GM18907 (cell line): Measurements from ENCODE around the gene C1orf50.
"Not testable (repeated sequence)": the region's sequence is repeated elsewhere in the genome, so short reads cannot be mapped to it uniquely, and the experiment has no call there.

Experiments
- ATAC-seq: cut with Tn5 transposase; IDR thresholded peaks from one replicate; pipeline ENCODE4 v1.9.1; 2021; ENCODE audit warnings: mild to moderate bottlenecking, moderate library complexity; ENCODE audit not compliant: unreplicated experiment

Gene C1orf50

DNA sequence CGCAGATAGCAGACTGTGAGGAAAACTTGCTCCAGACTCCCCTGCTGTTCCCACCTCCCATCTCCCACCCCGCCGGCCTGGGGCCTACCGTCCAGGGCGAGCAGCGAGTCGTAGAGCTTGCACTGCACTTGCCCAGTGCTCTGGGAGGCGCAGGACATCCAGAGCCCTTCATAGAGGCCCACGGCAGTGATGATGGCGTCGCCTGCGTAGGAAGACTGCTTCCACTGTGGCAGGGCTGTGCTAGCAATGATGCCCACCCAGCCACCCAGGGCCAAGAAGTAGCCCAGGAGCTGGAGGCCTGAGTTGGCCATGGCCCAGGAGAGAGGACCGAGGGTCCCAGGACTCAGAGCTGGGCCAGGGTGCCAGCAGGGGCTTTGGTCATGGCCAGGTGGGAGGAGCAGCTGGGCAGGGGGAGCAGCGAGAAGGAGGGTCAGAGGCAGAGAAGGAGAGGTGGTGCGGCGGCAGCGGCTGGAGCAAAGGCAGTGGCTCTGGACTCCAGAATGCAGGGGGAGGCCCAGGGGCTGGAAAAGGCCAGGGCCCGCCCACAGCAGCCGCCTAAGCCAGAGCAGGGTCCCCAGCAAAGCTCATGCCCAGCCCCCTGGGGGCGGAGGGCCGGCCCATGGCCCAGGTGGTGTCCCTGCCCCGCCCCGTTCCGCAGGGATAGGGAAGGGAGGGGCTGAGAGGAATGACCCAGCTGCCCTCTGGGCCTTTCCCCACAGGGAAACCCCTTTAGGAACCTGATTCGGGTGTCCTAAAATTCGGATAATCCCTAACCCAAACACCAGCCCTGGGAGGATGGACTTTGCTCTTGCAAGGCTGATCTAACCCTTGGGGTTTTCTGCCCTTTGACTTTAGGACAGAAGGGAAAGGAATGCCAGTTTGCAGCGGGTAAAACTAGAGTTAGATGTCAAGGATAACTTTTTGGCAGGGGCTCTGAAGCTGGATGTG, 27.0 kb upstream of the C1orf50 start, which contains the start of gene CLDN19:
CLDN19 (minus strand) TSS at position 484 of the 948 bp plus-strand sequence; CDS start at position 311, 173 bp downstream.
- no peak for ATAC-seq

DNA sequence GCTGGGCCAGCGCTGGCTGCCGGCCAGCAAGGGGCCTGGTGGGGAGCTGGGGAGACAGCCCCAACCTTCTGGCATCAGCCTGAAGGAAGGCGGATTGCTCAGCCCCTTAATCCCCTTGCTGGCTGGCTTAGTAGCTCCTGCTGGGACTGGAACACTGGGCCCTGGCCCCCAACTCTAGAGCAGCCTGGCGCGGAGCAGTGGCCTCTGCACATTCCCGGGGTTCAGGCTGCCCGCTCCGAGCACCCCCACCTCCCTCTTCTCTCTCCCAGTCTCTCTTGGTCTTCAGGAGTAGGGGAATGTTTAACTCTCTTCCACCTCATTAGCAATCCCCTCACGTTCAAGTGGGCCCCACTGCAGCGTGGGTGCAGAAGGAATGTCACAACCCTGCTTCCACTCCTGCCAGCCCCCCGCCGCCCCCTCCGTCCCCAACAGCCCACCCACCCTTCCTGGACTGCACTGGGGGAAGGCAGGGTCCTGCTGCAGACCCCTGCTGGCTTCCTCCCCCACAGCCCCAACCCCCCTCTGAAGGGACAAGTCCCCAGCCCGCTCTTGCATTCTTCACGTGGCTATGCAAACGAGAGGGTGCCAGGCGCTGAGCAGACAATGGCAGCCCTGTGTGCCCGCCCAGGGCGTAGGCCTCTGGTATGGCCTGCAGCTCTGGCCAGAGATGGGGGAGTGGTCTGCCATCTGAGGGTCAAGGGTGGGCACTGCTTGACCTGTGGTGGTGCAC, 26.0 kb upstream of the C1orf50 start:
- no peak for ATAC-seq

DNA sequence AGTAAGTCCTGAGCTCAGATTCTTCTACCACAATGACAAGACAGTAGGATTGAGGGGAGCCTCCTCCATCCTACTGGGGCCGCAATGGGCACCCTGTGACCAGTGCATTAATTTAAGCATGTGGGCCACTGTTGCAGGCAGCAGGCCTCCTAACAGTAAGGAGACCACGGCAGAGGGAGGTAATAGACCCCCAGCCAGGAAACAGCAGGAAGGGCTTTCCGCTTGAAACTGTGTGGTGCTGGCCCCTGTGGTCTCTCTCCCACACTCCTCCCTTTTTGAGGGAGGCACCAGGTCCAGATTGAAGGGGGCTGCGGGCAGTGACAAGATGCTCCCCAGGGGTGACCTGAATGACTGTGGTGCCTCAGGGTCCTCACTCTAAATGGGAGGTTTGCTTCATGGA, 25.3 kb upstream of the C1orf50 start:
- ATAC-seq, result no peak

DNA sequence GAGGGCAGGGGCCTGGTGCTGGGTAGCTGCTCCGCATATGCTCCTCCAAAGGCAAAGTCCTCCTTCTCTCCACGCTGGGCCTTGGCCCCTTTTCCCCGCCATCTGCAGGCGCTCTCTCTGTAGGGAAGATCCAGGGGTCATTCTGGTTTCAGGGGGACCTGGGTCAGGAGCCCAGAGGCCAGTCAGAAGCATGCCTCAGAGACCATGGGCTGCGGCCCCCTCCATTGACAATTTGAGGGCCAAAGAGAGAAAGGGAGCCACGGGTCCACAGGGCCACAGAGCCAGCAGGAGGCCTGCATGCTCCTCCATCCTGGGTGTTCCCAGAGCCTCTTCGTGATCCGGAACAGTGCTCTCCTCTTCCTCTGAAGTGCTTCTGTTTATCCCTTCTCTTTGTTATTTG, 24.9 kb upstream of the C1orf50 start:
- ATAC-seq, result no peak

DNA sequence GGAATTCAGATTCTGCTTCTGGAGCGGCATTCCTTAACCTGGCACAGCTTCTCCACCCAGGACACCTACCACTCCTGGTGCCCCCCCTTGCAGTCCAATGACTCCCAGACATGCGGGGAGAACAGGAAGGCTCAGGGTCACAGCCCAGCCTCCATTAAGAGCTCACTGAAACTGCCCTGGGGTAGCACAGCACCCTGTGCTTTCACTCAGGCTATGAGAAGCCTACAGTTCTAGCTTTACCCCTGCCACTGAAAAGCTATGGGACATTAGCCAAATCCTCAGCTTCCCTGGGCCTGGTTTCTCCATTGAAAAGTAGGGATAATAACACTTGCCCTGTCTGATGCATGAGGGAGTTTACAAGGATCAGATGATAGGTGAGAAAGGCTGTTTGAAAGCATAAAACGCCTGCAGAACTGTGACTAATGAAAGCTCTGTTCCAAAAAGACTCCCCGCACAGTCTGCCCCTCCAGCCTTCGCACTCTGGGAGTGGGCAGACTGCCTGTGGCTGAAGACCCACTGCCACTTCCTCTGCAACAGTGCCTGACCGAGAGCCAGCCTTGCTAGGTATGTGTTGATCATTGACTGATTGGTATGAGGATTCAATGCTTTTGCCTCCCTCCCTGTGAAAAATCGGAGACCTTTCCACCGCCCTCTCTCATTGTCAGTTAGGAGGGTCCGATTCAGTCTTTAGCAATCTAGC, 24.3 kb upstream of the C1orf50 start:
- ATAC-seq, result no peak

DNA sequence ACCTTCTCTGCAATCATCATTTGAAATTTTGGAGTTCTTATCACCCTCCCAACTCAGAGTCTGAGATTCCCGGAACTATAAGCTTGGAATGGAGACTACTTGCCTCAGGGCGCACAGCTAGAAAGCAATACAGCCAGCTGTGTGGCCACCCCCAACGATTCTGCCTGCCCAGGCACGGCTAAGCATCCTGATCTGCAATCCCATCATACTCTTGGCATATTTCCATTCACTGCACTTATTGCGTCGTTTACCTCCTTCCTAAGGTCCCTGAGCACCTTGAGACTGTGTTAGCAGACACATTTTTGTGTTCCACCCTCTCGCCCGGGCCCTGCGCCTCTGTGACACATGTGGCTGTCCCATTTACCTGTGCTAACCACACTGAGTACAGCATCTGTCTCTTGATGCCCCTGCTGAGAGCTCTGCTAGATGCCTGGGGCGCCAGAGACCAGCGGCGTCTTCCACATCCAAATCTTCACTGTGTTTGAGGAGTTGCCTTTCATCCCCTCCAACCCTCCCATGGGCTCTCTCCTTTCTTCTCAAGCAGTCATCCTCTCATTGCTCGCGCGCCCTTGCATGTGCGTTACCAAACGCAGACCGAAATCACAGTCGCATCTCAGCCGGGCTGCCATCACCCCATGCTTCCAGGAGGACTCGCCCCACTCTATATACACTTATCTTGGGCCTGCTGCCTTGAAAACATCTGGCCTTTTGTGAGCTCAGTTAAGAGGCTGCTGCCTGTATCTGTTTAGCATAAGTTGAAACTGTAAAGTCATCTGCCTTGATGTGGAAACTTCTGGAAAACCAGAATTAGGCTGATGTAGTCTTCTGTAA, 23.5 kb upstream of the C1orf50 start:
- no peak for ATAC-seq

DNA sequence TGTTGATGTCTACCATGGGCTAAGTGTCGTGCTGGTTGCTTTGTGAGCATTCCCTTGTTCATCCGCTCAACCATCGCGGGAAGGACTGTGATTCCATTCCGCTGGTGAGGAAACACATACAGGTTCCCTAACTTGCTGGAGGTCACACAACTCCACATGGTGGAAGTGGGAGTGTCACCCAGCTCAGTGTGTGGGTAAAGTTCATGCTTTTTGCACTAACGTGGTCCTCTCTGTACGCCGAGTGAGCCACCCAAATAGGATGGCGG, 23.0 kb upstream of the C1orf50 start:
- ATAC-seq, result no peak

DNA sequence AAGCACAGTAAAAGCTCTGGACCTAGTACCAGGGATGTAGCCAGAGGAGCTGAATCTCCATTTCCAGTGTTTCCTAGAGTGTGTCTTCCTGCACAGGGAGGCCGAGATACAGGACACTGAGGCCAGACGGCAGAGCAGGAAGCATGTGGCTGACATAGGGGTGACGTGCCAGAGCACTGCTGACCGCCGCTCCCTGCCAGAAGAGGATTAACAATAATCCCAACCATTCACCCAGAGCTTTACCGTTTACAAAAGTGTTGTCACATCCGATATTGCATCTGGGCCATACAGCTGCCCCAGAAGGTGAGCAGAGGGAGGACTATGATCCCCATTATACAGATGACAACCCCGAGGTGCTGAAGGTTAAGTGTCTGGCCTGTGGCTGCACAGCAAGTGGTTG, 21.2 kb upstream of the C1orf50 start:
- ATAC-seq, result no peak

DNA sequence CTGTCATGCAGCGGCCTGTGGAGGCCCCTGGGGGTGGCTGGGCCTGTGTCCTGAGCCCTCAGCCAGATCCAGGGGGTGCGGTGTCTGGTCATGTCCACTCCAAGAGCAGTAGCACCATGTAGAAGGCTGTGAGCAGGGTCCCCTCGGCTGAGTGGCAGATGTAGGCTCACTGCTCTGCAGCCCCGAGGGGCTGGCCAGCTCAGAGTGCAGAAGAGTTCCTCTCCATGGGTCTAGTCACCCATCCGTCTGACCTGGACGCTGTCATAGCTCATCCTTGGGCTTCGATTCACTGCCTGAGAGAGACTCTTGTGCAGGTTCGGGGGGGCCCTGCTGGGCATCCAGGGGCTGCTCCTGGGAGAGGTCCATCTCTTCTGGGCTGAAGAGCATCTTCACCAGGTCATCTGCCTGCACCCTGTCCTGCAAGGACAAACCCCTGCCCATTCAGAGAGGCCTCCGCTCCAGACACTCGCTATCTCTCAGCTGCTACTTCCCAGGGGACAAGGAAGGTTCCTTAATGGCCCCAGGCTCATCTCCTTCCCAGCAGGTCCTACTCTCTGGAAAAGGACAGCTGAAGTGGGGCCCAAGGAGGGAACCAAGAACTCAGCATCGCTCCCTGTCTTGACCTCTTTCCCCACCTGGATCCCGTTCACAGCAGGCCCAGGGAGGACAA, 20.5 kb upstream of the C1orf50 start:
- ATAC-seq, result no peak

DNA sequence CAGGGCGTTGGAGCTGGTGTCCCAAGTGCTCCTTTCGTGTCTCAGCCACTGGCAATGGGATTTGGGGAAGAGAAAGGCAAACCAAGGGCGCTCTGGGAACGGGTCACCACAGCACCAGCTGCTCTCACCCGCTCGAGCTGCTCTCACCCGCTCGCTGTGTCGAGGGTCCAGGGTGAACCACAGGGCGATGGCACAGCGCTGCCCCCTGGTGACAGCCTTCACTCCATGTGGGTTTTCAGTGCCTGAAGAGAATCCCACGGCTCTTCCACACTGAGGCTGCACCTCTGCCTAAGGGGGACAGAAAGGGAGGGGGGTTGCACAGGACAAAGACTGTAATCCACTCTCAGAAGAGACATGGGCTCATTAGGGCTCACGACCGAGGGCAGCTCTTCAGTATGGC, 19.9 kb upstream of the C1orf50 start:
- ATAC-seq, result no peak

DNA sequence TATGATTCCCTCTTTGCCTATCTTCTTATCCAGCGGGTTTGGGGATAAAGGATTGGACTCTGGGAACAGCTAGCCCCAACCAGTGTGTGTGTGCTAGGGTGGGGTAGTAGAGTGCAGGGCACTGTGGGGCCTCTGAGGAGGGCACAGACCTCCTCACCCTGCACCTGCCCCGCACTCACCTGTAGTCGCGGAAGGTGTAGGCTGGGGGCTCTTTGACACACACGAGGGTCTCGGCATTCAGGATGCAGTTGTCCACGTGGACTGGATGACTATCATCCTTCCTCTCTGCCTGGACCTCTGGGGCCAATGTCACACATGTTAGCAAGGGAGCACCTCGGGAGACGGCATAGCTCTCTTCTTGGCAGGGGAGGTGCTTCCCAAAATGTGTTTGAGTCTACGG, 19.0 kb upstream of the C1orf50 start:
- no peak for ATAC-seq

DNA sequence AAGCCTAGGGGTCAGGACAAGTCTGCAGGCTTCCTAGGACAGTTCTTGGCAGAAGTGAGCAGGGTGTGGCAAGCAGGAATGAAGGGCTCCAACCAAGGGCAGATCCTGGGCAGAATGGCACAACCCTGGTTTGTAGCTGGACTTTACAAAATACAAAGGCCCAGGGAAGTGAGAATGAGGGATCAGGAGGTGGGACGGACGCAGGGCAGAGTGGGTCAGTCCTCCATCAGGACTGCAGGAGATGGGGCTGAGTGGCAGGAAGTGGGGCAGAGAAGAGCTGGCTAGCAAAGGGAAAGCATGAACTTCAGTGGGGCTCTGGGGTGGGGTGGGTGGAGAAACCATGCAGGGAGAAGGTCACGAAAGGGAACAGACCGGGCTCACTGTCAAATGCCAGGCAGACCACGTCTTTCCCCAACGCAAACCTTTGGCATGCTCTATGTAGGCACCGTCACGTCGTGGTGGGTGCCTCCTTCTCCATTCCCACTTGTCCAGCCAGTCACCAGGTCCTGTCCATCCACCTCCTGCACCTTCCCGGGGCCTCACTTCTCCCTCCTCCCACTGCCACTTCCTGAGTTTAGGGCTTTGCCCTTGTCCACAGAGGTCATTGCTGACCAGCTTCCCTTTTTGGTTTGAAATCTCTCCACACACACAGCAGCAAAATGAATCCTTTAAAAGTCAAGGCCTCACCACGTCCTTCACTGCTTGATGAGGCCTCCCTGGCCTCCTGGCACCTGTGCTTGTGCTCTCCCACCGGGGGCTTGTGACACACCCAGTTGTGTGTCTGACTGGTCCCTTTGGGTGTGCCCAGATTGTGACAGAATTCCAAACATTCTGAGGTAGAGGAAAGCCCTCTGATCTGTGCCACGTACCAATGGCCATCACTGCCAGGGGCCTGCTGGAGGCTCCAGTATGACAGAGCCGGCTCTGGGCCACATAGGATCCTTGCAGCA, 18.3 kb upstream of the C1orf50 start:
- no peak for ATAC-seq

DNA sequence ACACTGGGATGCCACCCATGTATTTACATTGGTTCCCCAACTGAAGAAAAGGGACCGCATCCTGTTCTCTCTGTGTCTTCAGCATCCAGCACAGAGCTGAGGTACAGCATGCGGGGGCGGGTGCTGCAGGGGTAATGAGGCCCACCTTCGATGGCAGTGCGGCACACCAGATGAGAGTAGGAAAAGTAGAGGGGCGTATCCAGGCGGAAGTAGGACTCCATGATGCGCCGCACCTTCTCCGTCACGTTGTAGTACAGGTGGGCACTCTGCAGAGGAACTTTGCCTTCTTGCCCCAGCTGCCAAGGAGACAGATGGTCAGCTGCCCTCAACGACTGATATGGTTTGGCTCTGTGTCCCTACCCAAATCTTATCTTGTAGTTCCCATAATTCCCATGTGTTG, 17.0 kb upstream of the C1orf50 start:
- no peak for ATAC-seq

DNA sequence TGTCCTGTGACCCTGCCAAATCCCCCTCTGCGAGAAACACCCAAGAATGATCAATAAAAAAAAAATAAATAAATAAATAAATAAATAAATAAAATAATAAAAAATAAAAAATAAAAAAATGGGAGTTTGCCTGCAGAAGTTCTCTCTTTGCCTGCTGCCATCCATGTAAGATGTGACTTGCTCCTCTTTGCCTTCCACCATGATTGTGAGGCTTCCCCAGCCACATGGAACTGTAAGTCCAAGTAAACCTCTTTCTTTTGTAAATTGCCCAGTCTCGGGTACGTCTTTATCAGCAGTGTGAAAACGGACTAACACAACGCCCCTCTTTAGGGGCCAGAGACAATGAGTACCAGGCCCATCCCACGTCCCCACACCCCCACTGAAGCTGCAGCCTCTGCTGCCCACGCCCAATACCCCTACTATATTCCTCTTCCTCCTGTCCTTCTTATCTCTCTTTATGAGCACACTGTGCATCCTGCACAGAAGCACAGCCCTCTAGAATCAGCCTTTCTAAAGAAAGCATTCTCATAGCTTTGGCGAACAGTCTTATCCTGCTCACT, 15.5 kb upstream of the C1orf50 start:
- not testable (repeated sequence) for ATAC-seq

DNA sequence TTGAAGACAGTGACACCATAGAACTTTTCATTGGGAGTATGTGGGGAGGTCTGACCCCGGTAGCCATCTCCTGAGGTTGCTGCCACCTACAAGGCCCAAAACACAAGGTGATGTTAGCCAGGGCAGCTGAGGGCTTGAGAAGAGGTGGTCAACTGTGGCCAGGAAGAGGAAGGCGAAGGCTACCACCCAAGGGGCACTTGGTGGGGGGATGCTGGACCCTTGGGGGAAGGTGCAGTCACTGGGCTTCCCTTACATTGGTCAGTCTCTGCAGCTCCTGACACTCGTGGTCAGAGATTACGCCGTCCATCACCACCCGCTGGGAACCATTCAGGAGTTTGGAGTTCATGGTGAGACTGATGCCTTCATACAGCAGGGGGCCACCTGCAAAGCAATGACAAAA, 14.8 kb upstream of the C1orf50 start:
- no peak for ATAC-seq

DNA sequence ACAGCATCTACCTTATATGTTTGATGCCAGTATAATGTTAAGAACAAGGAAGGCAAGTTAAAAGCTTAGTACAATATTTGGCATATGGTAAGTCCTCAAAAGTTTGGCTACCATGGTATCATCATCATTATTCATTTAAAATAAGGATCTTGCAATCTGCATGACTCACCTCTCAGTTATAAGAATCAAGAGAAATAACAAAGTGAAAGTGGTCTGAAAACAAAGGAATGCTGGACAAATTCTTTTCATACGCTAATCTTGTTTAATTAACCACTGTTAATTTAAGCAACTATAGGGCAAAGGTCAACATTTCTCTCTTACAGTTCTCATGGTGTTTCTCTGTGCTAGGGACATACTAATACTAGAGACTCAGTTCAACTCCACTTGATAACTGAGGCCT, 14.0 kb upstream of the C1orf50 start:
- ATAC-seq, result no peak

DNA sequence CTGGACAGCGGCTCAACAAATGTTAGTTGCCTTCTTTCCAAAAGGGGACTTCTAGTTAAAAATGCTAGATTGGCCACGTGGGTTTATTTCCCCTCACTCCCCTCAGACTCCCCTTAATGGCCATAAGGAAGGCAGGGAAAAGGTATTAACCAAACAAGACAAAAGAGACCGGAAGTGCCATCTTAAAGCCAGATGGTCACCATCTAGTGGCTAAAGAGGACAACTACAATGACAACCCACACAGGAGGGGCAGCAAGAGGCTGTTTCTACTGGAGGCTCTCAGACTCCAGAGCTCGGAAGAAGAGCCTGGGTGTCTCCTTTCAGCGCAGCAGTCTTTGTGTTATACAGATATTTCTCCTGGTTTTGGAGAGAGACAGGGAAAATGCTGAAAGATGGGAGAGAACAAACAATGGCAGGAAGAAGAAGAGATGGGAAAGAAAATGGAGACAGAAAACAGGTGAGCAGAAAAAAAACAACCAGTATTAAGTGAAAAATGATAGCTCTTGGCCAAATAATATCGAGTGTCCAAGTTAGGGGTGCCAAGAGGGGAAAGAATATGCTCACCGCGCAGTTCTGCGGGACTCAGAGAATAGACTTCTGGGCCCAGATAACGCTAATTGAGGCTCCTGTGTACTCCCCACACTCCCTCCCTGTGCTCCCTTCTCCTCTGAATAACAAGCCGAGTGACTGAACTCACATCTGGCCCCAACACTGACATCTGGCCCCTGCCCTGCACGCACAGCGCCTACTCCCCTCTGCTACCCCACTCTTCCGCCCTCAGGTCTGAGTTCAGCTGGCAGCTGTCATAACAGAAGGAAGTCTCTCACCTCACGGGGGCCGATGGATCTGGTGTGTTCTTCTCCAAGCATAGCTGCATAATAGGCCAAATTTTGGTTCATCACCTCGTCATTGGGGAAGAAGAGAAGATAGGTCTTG, 9.8 kb upstream of the C1orf50 start:
- ATAC-seq, result no peak

DNA sequence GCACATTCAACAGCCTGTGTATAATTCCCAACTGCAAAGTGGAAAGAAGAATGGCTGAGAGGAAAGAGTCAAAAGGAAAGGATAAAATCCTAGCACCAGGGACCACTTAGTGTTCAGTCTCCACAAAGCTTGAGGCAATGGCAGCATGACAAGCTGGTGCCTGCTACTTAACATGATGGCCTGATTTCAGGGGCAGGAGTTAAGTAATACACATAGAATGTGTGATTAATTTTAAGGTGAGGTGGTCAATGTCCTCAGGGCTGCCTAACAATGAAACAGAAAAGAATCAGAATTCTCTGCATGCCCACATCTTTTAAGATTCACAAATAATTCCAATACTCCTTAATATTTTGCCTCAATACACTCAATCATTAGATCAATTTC, 9.2 kb upstream of the C1orf50 start:
- ATAC-seq, result no peak
